ENCODE data around the gene SEC22A. TPM values are rescaled to one million over a fixed set of nuclear protein-coding genes. Genes with fewer than 3 reads are reported as not detected.

SEC22A gene
- total and polyA plus RNA-seq, 2 of the 8 experiments (the other 6 are each of a cell fraction or from before 2014, with no cell fraction given) = 10.6 to 17.1 TPM

GRCh38 chr3:123256256-123256655 lies 54.5 kb downstream of the SEC22A start:
- CTCF ChIA-PET (ENCODE audit: partially characterized antibody) = interaction anchor here (0.6 to 1.7 kb wide), 5 partner anchors 10 to 350 kb away, joined by 3 to 6 read pairs (median 4); no protein-coding TSS in a partner anchor
- H3K9me3 ChIP-seq (ENCODE audit: insufficient read depth in 2 of 2, low read depth in 1 of 2, low read length in 1 of 2) = no peaks in the 10 kb centered on the region
- POLR2A ChIA-PET (ENCODE audit: partially characterized antibody) = no interaction called here
- no peak overlapping the region for H2BK5ac ChIP-seq (ENCODE audit: low read depth, low read length)
- H2BK120ac ChIP-seq (replicated peaks; ENCODE audit: low read depth, low read length) = no peak overlapping the region
- no peak overlapping the region for H3K4ac ChIP-seq (replicated peaks; ENCODE audit: insufficient read length, low read depth, low read length)
- H3K9ac ChIP-seq (replicated peaks in 1 of 4; ENCODE audit: extremely low read depth in 1 of 4, low read depth in 3 of 4, low read length in 3 of 4) = no peak overlapping the region
- 90% methylated on average over 2 of the region's 2 CpGs; no CpG with 5 or more reads in 1 of the 2 experiments for WGBS, 2 experiments (ENCODE audit: extremely low coverage in 1 of 2, insufficient coverage in 1 of 2, insufficient read length in 1 of 2, insufficient replicate concordance in 2 of 2, low coverage in 1 of 2, low lambda C conversion rate in 2 of 2, missing lambda C conversion rate in 1 of 2)
- H3K23ac ChIP-seq (ENCODE audit: insufficient read length) = no peak overlapping the region
- H3K4me1 ChIP-seq (replicated peaks in 1 of 4; ENCODE audit: control insufficient read depth in 3 of 4, insufficient read depth in 4 of 4, low read length in 3 of 4) = no peaks in the 10 kb centered on the region
- H3K4me3 ChIP-seq (ENCODE audit: extremely low read depth in 1 of 4, insufficient read depth in 2 of 4, low read depth in 3 of 4, low read length in 4 of 4) = no peak overlapping the region
- H2BK20ac ChIP-seq (ENCODE audit: low read length) = no peak overlapping the region
- H4K91ac ChIP-seq (replicated peaks; ENCODE audit: insufficient read length, low read length) = no peak overlapping the region
- no peaks in the 10 kb centered on the region for H3K79me1 ChIP-seq (ENCODE audit: low read depth, low read length)
- H2AFZ ChIP-seq (ENCODE audit: low read length) = no peak overlapping the region
- H4K8ac ChIP-seq (ENCODE audit: extremely low read depth, insufficient read depth, low read length) = no peak overlapping the region
- no peaks in the 10 kb centered on the region for H4K20me1 ChIP-seq (replicated peaks in 1 of 2; ENCODE audit: control insufficient read depth in 1 of 2, insufficient read depth in 2 of 2, low read length in 2 of 2)
- no peaks in the 10 kb centered on the region for H3K23me2 ChIP-seq (ENCODE audit: low read depth, low read length)
- H3K79me2 ChIP-seq (ENCODE audit: control insufficient read depth in 1 of 2, insufficient read depth in 2 of 2, low read length in 2 of 2) = no peaks in the 10 kb centered on the region
- no peak overlapping the region for H3K18ac ChIP-seq (ENCODE audit: extremely low read depth, low read length)
- H4K5ac ChIP-seq (ENCODE audit: insufficient read length, low read depth, low read length) = no peak overlapping the region
- no peaks in the 10 kb centered on the region for H3K27me3 ChIP-seq (replicated peaks in 1 of 4; ENCODE audit: control insufficient read depth in 3 of 4, extremely low read depth in 1 of 4, insufficient read depth in 3 of 4, low read length in 3 of 4)
- H3K56ac ChIP-seq (replicated peaks; ENCODE audit: insufficient read length, low read depth, low read length) = no peak overlapping the region
- no peak overlapping the region for H3K4me2 ChIP-seq (ENCODE audit: insufficient read depth in 1 of 2, low read depth in 2 of 2, low read length in 2 of 2)
- H2BK12ac ChIP-seq (ENCODE audit: low read depth, low read length) = no peak overlapping the region
- no peak overlapping the region for H2AK5ac ChIP-seq (ENCODE audit: low read depth, low read length)
- no peak overlapping the region for H3K27ac ChIP-seq (ENCODE audit: low read depth, low read length)
- no peak for FAIRE-seq
- DNase-seq (ENCODE audit: low read depth in 1 of 2, low spot score in 2 of 2) = no peak
- no peak overlapping the region for H2BK15ac ChIP-seq (ENCODE audit: low read length)
- TF ChIP-seq ATF3 (IDR thresholded peaks at IDR 0.05; ENCODE audit: insufficient read depth, low read depth, low read length) (no peak), TEAD4 (IDR thresholded peaks at IDR 0.05; ENCODE audit: low read depth, low read length) (no peak), POU5F1 (IDR thresholded peaks at IDR 0.05; ENCODE audit: low read depth, low read length) (no peak), EP300 (IDR thresholded peaks at IDR 0.05; ENCODE audit: borderline replicate concordance in 1 of 2, low read depth in 2 of 2, low read length in 2 of 2) (no peak), SP1 (IDR thresholded peaks at IDR 0.05; ENCODE audit: low read depth, low read length) (no peak), SIRT6 (IDR thresholded peaks at IDR 0.05; ENCODE audit: low read length) (no peak), TAF1 (IDR thresholded peaks at IDR 0.05; ENCODE audit: low read depth, low read length) (no peak), SP4 (IDR thresholded peaks at IDR 0.05; ENCODE audit: low read length) (no peak), SRF (IDR thresholded peaks at IDR 0.05; ENCODE audit: low read depth, low read length) (no peak), BACH1 (IDR thresholded peaks at IDR 0.05; ENCODE audit: low read length) (no peak), GTF2F1 (IDR thresholded peaks at IDR 0.05; ENCODE audit: borderline replicate concordance, low read depth, low read length) (no peak), CBX8 (IDR thresholded peaks at IDR 0.05; ENCODE audit: borderline replicate concordance, low read depth, low read length) (no peak), KDM4A (IDR thresholded peaks at IDR 0.05; ENCODE audit: low read depth, low read length, severe bottlenecking) (no peak), TAF7 (optimal IDR thresholded peaks at IDR 0.05; ENCODE audit: borderline replicate concordance, low read depth, low read length) (no peak)
- H3K14ac ChIP-seq (ENCODE audit: insufficient read length) = no peak overlapping the region
- H3K36me3 ChIP-seq (ENCODE audit: control insufficient read depth in 2 of 4, insufficient read depth in 4 of 4, low read length in 3 of 4) = no peaks in the 10 kb centered on the region
